Measurements from ENCODE around the gene IGSF9B.

The IGSF9B gene

GRCh38 chr11:133984828-133985227 is 28.1 kb upstream of the IGSF9B start:
- DNase-seq, result no peak

DNA sequence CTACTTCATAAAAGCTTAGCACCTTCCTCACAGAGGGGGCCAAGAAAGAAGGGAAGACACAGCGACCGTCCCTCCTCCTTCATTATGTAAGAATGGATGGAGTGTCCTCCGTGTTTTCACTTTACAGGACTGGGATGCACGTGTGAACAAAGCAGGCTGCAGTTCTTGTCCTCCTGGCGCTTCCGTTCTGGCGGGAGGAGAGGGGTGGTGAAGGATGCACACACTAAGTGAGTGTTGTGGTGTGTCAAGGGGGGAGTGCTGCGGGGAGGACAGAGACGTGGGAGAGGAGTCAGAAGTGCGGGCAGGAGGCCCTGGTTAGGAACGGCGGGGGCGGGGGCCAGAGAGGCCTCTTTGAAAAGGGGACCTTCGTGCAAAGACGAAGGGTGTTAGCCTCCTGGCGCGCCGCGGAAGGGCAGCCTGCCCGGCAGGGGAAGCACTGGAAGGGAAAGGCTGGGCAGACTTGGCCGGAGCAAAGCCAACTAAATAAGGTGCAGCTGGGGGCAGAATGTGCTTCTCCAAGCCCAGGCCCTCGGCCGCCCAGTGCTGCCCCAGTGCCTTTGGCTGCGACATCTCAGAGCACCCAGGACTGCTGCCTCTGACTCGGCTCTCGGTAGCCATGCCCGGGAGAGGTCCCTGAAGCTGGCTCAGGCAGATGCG is 27.0 kb upstream of the IGSF9B start:
- DNase-seq, result no peak

DNA sequence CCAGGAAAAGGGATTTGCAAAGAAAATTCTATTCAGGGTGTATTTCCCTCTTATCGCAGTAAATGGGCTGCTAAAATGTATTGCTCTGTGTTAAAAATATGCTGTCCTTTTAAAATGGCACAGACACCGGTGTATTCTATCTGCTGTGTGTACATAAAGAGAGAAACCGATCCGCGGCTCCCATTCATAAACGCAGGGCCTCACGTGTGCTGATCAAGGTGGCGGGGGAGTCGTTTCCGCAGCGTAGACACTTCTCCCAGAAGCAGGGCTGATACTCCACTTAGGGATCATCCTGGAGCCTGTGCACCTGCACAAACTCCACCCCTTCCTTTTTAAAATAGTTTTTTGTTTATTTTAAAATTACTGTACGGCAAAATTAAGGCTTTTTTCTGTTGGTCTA is 26.1 kb upstream of the IGSF9B start:
- DNase-seq, result no peak

- DNase-seq, result no peak
Measured at GRCh38 chr11:133982151-133982550, 25.4 kb upstream of the IGSF9B start.

GRCh38 chr11:133981156-133981555 is 24.4 kb upstream of the IGSF9B start:
- DNase-seq, result no peak

GRCh38 chr11:133980665-133981064 is 23.9 kb upstream of the IGSF9B start:
- no peak for DNase-seq

- DNase-seq, result no peak
Measured at GRCh38 chr11:133978794-133979193, 22.0 kb upstream of the IGSF9B start.

DNA sequence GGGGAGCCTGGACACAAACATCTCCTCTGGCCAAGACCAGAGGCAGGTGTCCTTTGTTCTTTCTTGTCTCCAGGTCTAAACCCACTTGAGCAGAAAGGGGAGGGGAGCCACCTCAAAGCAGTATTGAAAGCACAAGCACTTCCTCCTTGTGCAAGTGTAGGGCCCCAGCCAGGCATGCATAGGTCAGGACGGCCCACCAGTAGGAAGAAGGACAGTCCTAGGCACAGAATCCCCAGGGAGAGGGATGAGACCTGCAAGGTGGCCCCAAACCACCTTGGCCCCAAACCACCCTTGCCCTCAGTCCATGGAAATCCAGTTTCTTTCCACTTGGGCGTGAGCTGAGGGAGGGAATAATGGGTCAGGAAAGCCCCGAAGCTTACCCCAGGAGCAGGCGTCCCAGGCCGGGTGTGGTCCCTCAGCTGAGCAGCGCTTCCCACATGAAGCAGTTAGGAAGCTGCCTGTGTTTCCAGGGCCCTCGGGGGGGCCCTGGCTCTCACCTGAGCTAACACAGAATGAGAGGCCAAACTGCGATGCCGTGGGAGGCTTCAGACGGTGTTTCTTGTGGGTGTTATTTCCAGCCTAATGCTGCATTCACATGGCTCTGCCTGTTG is 20.4 kb upstream of the IGSF9B start:
- no peak for DNase-seq

- DNase-seq, result no peak
Measured at GRCh38 chr11:133975488-133975849, 18.7 kb upstream of the IGSF9B start.

GRCh38 chr11:133974836-133975487 is 18.2 kb upstream of the IGSF9B start:
- no peak for DNase-seq

DNA sequence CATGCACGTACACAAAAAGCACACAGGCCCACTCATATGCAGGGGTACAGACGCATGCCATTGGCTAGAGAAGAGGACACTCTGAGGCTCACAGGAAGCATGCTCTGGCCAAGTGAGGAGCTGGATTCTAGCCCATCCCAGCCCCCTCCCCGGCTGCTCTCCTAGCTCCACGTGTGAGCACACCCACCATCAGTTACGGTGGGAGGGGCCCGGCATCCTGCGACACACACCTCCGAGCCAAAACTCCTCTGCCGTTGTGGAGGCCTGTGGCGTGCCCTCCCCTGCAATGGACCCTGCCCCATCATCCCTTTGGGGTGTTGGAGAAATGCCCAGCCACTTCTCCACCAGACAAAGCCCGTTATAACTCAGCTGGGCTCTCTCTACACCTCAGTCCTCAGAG is 15.1 kb upstream of the IGSF9B start:
- no peak for DNase-seq

DNA sequence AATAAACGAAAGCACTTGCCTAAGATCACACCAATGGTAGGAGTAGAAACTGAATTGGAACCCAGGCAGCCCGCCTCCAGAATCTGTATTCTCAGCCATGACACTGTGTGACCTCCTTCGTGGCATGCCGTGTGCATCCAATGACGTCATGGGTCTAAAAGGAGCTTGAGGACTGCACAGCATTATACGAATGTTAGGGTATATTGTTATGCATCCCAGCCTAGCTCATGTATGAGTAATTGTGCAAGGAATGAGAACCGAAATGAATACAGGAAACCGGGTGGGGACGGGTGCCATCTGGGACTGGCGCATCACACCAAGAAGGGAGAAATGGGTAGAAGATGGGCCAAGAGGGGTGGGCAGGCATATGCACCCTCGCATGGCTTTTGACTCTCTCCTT is 12.3 kb upstream of the IGSF9B start:
- DNase-seq, result no peak

GRCh38 chr11:133968300-133968699 is 11.5 kb upstream of the IGSF9B start:
- DNase-seq, result no peak

DNA sequence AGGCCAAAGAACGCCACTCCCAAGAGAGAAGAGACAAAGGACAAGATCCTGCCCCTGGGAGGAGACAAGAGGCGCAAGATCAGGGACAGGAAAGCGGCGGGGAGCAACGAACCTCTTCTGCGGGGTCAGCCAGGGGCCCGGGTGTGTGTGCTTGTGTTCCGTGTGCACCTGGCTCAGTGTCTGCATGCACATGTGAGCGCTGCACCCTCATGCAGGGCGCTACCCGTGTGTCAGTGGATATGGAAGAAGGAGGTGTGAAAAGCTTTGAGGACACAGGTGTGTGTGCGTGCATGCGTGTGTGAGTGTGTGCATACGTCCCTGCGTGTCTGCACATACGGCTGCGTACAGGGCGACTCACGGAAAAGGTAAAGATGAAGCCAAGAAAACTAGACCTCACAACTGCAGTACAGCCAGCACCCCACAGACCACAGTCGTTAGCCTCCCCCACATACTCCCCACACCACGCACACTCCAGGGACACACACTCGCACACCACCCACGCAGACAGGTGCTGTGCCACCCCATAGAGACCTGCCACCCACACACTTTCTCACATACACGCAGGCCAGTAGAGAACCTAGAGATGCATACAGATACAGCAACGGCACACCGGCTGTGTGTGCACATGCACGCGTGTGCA is 11.0 kb upstream of the IGSF9B start:
- no peak for DNase-seq

- no peak for DNase-seq
Measured at GRCh38 chr11:133966921-133967598, 10.3 kb upstream of the IGSF9B start.

DNA sequence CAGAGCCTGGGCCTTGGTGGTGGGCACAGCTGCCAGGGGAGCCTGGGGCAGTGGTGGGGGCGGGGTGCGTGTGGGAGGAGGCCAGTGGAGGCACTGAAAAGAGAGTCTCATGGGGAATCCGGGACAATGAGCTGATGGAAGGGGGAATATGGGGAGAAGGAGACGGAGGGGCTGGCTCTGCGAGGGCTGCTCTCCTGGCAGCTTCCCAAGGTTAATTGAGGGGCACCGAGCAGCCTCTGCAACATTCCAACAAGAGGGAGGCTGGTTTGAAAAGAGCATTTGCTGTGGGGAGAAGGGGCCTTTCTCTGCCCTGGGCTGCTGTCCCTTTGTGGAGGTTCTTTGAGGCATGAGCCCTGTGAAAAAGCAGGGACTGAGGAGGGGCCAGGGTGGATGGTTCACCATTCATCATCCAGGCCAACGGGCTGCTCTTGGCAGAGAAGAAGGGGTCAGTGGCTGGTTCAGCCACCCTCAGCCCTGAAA is 9.4 kb upstream of the IGSF9B start:
- no peak for DNase-seq

DNA sequence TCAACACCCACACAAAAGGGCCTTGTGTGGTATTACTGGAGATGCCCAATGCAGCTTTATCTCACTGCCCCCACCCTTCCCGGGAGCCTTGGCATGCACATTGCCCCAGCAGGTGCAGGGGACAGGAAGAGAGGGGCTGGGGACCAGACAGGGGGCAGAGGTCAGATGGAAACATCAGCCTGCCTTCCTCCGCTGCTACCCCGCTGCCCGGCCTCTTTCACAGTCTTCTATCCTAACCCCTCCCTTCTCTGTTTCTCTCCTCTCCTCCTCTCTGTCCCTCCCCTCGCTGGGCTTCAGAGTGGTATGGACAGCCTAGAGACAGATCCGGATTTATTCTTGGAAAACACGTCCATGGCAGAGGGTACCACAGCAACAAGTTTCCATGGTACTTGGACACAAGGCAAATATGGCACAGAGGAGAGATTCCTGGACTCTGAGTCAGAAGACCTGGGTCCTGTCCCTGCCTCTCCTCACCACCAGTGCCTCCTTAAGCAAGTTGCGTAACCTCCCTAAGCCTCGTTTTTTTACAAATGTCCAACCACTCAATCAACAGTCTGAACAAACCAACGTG is 8.3 kb upstream of the IGSF9B start:
- DNase-seq, result peak; percentile 13

GRCh38 chr11:133964356-133964755 is 7.6 kb upstream of the IGSF9B start:
- DNase-seq, result no peak

GRCh38 chr11:133961890-133962289 is 5.1 kb upstream of the IGSF9B start:
- no peak for DNase-seq

DNA sequence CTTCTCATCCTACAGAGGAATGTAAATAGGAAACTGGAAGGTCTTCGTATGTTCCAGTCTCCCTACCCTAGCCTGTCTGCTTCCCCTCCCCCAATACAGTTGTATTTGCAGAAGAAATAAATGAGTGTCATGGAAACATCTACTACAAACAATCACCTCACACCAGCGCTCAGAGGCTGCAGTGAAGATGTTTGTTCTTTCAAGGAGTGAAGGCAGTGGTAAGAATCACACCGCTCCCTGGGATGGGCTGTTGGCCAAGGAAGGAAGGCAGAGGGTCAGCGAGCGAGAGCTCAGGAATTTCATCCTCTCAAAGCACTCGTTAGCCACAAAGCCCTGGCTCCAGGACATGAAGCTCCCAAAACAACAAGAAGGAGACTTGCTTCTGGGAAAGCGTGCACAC is 1.1 kb upstream of the IGSF9B start:
- no peak for DNase-seq

- DNase-seq, result no peak
Measured at GRCh38 chr11:133955945-133956421, 785 bp downstream of the IGSF9B start.

- no peak for DNase-seq
Measured at GRCh38 chr11:133955081-133955891, 1.5 kb downstream of the IGSF9B start.

Measured in MV-4-11 (cell line).